LoVo (cell line): Measurements from ENCODE around the gene ABHD12B.

ENCODE experiments used
- DNase-seq: peaks from one replicate; pipeline ENCODE4 v3.0.0-alpha.2; 2016; ENCODE audit warnings: low spot score

The ABHD12B gene, protein sequence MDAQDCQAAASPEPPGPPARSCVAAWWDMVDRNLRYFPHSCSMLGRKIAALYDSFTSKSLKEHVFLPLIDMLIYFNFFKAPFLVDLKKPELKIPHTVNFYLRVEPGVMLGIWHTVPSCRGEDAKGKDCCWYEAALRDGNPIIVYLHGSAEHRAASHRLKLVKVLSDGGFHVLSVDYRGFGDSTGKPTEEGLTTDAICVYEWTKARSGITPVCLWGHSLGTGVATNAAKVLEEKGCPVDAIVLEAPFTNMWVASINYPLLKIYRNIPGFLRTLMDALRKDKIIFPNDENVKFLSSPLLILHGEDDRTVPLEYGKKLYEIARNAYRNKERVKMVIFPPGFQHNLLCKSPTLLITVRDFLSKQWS

GRCh38 chr14:50871914-50872732 lies at the start of gene ABHD12B:
ABHD12B (plus strand) TSS chr14:50872053; CDS start chr14:50872175, 122 bp downstream.
- no peak for DNase-seq

- DNase-seq: no peak
Observed at GRCh38 chr14:50822501-50823042, 49.3 kb upstream of the ABHD12B start.

DNA sequence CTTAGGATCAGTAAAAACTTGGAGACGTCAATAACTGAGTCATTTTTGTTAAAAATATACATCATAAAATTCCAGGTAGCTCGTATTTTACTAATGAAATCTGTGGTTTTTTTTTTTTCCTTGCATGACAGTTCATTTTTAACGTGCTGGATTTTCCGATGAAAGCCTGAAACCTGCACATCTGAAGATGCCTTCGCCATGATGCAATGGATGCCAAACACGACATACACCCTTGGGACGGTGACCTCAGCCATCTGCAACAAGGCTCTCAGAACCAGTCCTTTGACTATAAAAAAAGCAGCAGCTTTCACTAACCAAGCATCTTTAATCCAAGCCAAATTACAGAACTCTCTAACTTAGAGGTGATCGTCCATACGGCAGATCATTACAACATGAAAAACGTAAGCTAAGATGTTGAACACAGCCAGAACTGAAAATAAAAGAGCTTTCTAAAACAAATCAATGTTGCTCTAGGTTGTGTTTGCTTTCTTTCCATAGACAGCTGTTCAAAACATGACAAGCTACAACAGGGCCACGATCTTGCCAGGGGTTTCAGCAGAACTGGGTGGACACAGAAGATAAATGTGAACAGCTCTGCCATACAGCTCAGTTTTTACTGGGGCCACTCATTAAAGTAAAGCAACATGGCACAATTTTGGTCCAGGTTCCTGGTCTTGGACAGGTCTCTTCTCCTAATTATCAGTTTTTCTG lies 48.6 kb upstream of the ABHD12B start:
- DNase-seq: no peak

DNA sequence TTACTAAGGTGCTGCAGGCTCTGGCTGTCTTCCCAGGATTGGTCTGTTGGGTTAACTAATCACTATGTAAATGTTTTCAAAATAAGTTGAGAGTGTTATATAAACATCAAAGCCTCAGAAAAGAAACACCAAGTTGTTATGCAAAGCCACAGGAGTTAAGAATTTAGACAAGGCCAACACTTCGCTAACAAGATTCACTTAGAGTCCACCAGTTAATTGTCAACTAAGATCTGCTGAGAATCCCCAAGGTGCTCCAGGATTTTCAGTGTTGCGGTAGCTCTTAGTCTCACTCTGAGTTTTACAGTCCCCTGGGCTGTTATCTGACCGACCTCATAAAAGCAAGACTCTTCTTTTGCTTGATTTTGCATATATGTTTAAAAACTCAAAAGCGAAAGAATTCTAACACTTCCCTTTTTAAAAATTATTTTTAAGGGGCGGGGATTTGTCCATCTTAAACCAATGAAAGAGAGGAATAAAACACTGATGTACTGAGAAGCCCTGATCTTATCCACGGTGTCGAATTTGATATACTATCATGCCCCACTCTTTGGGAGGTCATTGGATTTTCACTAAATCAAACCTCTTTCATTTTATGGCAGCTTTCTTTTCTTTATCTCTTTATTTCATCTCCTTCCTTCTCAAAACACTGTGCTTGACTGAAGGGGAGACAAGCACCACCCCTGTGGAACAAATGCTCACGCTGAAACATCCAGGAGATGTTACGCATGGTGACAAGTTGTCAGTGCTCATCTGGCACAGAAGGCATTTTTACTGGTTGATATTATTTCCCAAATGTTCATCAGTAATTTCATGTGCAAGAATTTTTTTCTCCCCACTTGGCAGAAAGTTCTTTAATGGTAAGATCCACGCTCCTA lies 47.9 kb upstream of the ABHD12B start:
- DNase-seq: no peak

- no peak for DNase-seq
Observed at GRCh38 chr14:50825307-50825706, 46.5 kb upstream of the ABHD12B start.

- DNase-seq: no peak
Observed at GRCh38 chr14:50826681-50827080, 45.2 kb upstream of the ABHD12B start.

- DNase-seq: no peak
Observed at GRCh38 chr14:50828721-50829488, 42.9 kb upstream of the ABHD12B start.

DNA sequence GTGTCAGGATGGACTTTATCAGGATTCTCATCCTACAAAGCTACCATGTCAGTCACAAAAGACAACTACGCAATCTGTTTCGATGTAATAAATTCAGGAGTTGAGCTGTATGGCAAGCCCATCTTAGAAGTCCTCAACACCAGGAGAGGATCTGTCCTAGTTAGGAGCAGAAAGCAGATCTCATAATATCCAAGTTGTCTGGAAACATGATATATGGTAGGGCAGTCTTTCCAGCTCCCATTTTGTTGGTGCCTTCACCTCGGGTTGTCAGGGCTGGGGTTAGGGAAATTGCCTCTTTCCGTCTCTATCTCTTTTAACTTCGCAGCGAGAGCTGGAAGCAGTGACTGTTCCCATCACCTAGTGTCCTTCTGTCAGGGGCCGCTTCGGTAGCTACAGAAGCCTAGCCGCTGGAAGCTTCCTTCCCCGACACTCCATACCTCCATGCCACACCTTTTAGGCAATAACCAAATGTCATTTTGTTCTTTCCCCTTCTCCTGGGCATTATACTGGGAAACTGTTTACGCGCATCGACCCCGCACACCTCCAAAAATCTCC lies 42.3 kb upstream of the ABHD12B start:
- DNase-seq: no peak

- DNase-seq: peak; percentile 29
Observed at GRCh38 chr14:50830044-50830931, 41.6 kb upstream of the ABHD12B start.

GRCh38 chr14:50830932-50831725 lies 40.7 kb upstream of the ABHD12B start, which contains the start of gene NIN:
NIN (minus strand) TSS chr14:50831162; CDS start chr14:50822056, 9,106 bp downstream.
- peak; percentile 91 for DNase-seq

GRCh38 chr14:50831726-50832168 lies 40.1 kb upstream of the ABHD12B start:
- no peak for DNase-seq

- no peak for DNase-seq
Observed at GRCh38 chr14:50832935-50833630, 38.8 kb upstream of the ABHD12B start.

DNA sequence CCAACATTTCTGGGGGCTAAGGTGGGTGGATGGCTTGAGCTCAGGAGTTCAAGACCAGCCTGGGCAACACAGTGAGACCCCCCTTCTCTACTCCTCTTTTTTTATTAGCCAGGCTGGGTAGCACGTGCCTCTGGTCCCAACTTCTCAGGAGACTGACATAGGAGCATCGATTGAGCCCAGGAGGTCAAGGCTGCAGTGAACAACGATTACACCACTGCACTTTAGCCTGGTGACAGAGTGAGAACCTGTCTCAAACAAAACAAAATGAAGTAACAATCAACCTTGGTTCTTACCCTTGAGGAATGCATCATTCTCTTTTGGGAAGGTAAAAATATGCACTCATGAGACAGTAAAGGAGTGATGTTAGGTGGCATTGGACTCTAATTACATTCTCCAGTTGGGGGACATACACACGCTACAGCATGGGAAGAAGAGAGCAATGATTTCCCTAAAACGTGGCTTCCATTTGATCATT lies 37.0 kb upstream of the ABHD12B start:
- no peak for DNase-seq

DNA sequence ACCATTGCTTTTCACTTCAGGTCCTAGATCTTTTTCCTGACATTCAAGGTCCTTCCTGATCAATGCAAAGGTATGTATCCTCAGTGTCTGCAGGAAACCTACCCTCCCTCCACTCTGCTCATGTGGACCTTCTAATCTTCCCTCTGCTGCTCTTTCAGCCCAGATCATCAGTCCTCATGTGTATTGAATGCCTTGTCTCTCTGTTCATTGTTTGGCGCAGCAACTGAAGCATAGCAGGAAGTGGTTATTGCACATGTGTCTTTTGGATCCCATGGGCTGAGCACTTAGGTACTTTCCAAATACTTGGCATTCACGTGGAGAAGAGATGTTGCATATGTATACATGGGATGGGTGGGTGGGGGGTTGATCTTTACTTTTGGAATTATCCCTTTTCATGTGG lies 36.6 kb upstream of the ABHD12B start:
- DNase-seq: no peak

GRCh38 chr14:50836515-50836914 lies 35.3 kb upstream of the ABHD12B start:
- DNase-seq: no peak

DNA sequence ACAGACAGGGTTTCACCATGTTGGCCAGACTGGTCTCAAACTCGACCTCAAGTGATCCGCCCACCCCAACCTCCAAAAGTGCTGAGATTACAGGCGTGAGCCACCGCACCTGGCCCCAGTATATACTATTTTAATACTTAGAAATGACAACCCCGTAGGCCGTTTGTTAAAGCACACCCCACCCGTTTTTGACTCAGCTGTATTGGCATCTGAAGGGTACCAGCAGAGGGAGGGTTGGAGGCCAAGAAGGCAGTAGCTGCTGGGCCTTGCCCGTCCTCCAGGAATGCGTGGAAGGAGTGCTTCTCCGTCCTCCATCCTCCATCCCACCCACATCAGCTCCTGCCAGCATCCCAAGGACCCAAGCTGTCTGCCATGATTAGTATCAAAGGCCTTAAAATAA lies 34.6 kb upstream of the ABHD12B start:
- no peak for DNase-seq

- no peak for DNase-seq
Observed at GRCh38 chr14:50837850-50838470, 33.9 kb upstream of the ABHD12B start.
